ENCODE measurements around the gene LAMC1.

DNA sequence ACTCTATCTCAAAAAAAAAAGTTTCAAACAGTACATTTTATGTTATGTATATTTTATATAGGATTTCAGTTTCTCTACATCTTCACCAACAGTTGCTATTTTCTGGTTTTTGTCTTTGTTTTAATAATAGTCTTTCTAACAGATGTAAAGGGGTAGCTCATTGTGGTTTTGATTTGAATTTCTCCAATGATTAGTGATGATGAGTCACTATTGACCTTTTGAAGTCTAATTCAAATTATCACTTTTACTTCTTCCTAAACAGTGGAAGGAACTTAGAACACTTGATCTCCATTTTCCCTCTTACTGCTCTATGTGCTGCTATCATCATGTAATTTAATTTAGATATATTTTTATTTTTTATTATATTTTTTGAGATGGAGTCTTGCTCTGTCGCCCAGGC, 38.6 kb upstream of the LAMC1 start:
- TF ChIP-seq, protein P1, sequence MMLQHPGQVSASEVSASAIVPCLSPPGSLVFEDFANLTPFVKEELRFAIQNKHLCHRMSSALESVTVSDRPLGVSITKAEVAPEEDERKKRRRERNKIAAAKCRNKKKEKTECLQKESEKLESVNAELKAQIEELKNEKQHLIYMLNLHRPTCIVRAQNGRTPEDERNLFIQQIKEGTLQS (IDR thresholded peaks at IDR 0.05; ENCODE audit: borderline replicate concordance, extremely low read depth, low read depth, low read length), result no peak
- TF ChIP-seq, protein P2, sequence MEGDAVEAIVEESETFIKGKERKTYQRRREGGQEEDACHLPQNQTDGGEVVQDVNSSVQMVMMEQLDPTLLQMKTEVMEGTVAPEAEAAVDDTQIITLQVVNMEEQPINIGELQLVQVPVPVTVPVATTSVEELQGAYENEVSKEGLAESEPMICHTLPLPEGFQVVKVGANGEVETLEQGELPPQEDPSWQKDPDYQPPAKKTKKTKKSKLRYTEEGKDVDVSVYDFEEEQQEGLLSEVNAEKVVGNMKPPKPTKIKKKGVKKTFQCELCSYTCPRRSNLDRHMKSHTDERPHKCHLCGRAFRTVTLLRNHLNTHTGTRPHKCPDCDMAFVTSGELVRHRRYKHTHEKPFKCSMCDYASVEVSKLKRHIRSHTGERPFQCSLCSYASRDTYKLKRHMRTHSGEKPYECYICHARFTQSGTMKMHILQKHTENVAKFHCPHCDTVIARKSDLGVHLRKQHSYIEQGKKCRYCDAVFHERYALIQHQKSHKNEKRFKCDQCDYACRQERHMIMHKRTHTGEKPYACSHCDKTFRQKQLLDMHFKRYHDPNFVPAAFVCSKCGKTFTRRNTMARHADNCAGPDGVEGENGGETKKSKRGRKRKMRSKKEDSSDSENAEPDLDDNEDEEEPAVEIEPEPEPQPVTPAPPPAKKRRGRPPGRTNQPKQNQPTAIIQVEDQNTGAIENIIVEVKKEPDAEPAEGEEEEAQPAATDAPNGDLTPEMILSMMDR (IDR thresholded peaks at IDR 0.05 in 2 of 3, conservative IDR thresholded peaks at IDR 0.05 in 1 of 3; ENCODE audit: control insufficient read depth in 2 of 3, extremely low read depth in 1 of 3, insufficient read depth in 1 of 3, low read depth in 3 of 3, low read length in 3 of 3), result no peak
- TF ChIP-seq POLR2A (IDR thresholded peaks at IDR 0.05; ENCODE audit: low read depth, low read length) (no peak), RELA (IDR thresholded peaks at IDR 0.05; ENCODE audit: borderline replicate concordance, partially characterized antibody) (no peak), JUND (IDR thresholded peaks at IDR 0.05; ENCODE audit: low read depth, low read length) (no peak), ATF7 (IDR thresholded peaks at IDR 0.05; ENCODE audit: low read depth) (no peak), POLR2AphosphoS2 (IDR thresholded peaks at IDR 0.05; ENCODE audit: low read depth, low read length) (no peak)
